Measurements from ENCODE around the gene TMEM245. TPM values are rescaled to one million over a fixed set of nuclear protein-coding genes. Genes with fewer than 3 reads are reported as not detected.

The TMEM245 gene
- total RNA-seq, 1 donor from 2014 or later, result 57.1 TPM

GRCh38 chr9:109163194-109163593 lies 43.4 kb upstream of the TMEM245 start:
- TF ChIP-seq CTCF (conservative IDR thresholded peaks at IDR 0.05; ENCODE audit: low read depth, low read length), result no peak
- DNase-seq (ENCODE audit: low read depth), result no peak
- H3K4me3 ChIP-seq (ENCODE audit: low read depth, low read length), result no peak overlapping the region

GRCh38 chr9:109162677-109163076 lies 42.9 kb upstream of the TMEM245 start:
- no peak for TF ChIP-seq CTCF (conservative IDR thresholded peaks at IDR 0.05; ENCODE audit: low read depth, low read length)

GRCh38 chr9:109161471-109161870 lies 41.7 kb upstream of the TMEM245 start:
- H3K4me3 ChIP-seq (ENCODE audit: low read depth, low read length), result no peak overlapping the region
- DNase-seq (ENCODE audit: low read depth), result no peak
- TF ChIP-seq CTCF (conservative IDR thresholded peaks at IDR 0.05; ENCODE audit: low read depth, low read length), result no peak

More at GRCh38 chr9:109162677-109163076, 42.9 kb upstream of the TMEM245 start:
- DNase-seq (ENCODE audit: low read depth), result no peak
- H3K4me3 ChIP-seq (ENCODE audit: low read depth, low read length), result no peak overlapping the region

- no peak for TF ChIP-seq CTCF (conservative IDR thresholded peaks at IDR 0.05; ENCODE audit: low read depth, low read length)
- no peak for DNase-seq (ENCODE audit: low read depth)
- H3K4me3 ChIP-seq (ENCODE audit: low read depth, low read length), result no peak overlapping the region
Observed at GRCh38 chr9:109159583-109159982, 39.8 kb upstream of the TMEM245 start.

- TF ChIP-seq CTCF (conservative IDR thresholded peaks at IDR 0.05; ENCODE audit: low read depth, low read length), result no peak
- DNase-seq (ENCODE audit: low read depth), result no peak
- no peak overlapping the region for H3K4me3 ChIP-seq (ENCODE audit: low read depth, low read length)
Observed at GRCh38 chr9:109158651-109159050, 38.9 kb upstream of the TMEM245 start.

- no peak for TF ChIP-seq CTCF (conservative IDR thresholded peaks at IDR 0.05; ENCODE audit: low read depth, low read length)
- no peak for DNase-seq (ENCODE audit: low read depth)
- no peak overlapping the region for H3K4me3 ChIP-seq (ENCODE audit: low read depth, low read length)
Observed at GRCh38 chr9:109156708-109157107, 37.0 kb upstream of the TMEM245 start.

GRCh38 chr9:109150925-109151545 lies 31.3 kb upstream of the TMEM245 start:
- no peak for DNase-seq (ENCODE audit: low read depth)
- H3K4me3 ChIP-seq (ENCODE audit: low read depth, low read length), result no peak overlapping the region
- no peak for TF ChIP-seq CTCF (conservative IDR thresholded peaks at IDR 0.05; ENCODE audit: low read depth, low read length)
